ENCODE measurements around the gene REG4.
"Not testable (repeated sequence)": the region's sequence is repeated elsewhere in the genome, so short reads cannot be mapped to it uniquely, and the experiment has no call there.

REG4 gene

DNA sequence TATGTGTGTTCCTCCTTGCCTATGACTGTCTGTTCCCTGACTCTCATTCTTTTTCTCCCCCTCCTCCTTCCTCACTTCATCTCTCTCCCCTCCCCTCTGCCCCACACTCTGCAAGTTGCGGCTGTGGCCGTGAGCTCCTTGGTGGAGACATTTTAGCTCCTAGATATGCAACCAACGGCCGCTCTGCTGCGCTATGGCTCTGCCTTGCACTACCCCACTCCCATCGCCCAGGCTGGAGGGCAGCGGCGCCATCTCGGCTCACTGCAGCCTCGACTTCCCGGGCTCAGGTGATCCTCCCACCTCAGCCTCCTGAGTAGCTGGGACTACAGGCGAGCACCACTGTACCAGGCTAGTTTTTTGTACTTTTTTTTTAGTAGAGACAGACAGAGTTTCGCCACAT lies 5.5 kb downstream of the REG4 start:
- no peak for DNase-seq

- no peak for DNase-seq
Observed at GRCh38 chr1:119805247-119805646, 6.0 kb downstream of the REG4 start.

GRCh38 chr1:119799599-119800177 lies 11.6 kb downstream of the REG4 start:
- DNase-seq = no peak

DNA sequence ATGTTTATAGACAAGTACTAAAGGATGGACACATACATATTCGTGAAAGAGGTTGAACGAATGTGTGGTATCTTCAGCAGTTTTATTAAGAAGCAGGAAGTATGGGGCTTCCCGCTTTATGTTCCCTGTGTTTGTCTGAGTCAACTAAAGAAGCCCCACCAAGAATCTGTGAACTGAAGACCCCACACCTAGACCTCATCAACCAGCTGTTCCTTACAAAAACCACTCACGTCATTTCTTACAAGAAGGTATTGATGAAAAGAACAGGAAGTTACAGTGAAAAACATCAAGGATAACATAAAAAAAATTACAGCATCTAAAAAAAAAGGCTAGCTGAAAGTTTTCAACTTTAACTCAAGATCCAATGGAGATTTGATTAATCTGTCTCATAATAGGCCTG lies 12.3 kb downstream of the REG4 start:
- DNase-seq = no peak

DNA sequence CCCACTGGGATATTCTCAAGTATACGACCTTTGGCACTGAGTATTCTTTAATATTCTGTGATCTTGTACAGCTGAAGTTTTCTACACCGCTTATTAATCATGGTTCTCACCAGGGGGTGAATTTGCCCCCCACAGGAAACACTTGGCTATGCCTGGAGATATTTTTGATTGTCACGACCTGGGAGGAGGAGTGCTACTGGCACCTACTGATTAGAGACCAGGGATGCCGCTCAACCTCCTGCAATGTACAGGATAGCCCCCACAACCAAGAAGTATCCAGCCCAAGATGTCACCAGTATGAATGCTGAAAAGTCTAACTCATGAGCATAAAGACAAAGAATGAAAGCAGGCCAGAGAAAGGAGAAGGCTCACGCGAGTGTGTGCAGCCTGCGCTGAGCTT lies 13.7 kb downstream of the REG4 start:
- DNase-seq = no peak

- DNase-seq = no peak
Observed at GRCh38 chr1:119797162-119797561, 14.1 kb downstream of the REG4 start.

DNA sequence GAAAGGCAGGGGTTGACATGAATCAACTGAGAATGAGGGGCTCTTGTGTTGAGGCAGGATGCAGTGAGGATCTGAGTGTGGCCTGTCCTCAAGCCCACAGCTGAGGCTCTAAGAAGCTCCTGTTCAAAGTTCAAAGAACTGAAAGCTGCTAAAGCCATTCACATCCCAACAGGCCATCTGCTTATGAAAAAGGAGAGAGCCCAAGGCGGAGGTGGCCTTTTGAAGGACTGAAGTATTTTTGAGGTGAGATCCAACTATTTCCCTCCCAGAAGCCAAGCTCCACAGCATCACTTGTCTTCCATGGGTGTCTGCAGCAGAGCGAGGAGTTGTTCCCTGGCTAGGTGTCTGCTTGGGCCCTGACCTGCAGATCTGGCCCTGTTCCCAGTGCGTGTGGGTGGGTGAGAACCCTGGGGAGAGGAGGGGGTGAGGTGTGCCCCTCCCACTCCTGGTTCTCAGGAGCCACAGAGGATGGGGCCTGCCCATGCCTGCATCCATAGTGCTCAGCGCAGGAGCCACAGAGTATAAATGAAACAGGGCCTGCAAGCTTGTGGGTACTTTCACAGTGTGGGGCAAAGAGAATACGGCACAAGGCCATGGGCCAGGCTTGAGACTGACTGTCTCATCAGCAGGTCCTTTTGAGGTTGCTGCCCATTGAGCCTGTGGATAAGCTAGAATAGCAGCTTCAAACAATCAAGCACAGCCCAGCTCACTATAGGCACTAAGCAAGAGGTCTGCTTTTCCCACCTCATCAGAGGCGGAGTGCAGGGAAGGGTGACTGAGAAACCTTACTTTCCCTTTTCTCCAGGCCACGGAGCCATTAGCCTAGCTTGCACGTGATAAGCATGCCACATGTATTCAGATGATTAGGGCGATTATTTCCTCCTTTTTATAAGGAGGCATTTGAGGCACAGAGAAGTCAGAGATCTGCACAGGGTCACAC lies 15.7 kb downstream of the REG4 start:
- DNase-seq = no peak

GRCh38 chr1:119794876-119795240 lies 16.4 kb downstream of the REG4 start:
- no peak for DNase-seq

GRCh38 chr1:119794230-119794875 lies 16.9 kb downstream of the REG4 start:
- no peak for DNase-seq

GRCh38 chr1:119791377-119791776 lies 19.9 kb downstream of the REG4 start:
- DNase-seq = no peak

DNA sequence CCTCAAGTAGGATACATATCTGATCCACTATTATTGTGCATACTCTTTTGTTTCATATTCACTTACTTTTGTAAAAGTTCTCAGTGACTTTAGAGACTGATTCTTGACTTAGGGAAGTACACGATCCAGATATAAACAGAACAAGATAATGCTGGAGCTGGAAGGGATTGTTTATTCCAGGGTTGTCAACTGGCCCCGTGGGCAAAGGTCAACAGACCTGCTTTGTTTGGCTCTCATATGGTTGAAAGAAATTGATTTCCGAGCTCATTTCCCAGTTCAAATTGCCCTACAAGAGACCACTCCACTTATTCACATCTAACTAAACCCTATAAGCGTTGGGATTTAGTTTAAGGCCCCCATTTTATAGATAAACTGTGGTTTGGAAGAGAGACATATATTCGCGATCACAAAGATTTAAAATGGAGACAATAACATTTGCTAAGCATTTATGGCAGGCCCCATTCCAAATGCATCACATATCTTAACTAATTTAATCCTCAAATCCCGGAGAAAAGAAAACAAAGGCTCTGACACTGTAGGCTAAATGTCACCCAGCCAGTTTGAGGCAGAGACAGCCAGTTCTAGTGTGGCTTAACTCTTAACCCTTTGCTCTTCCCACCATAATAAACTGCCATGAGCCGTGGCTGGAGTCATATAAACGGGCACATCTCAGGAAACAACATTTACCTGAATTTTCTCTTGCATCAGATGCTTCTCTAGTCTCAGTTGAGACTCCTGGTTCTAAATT lies 20.6 kb downstream of the REG4 start:
- DNase-seq = no peak

GRCh38 chr1:119787776-119788175 lies 23.5 kb downstream of the REG4 start:
- DNase-seq = no peak

GRCh38 chr1:119786473-119787050 lies 24.7 kb downstream of the REG4 start:
- not testable (repeated sequence) for DNase-seq

DNA sequence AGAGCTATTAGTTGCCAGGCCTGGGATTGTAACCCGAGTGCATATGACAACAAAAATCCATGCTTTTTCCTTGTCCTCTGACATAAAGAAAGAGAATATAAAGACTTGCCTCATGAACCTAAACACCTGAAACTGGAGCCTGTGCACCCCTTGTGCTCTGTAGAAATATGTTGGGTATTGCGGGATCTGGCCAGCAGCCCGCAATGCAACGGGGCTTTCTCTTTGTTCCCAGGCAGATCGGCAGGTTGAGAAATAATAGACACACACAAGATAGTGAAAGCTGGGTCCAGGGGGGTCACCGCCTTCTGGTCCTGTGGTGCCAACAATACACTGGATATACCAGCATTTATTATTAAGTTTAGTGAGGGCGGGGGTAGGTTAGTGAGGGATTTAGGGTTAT lies 25.2 kb downstream of the REG4 start:
- not testable (repeated sequence) for DNase-seq

- DNase-seq = no peak
Observed at GRCh38 chr1:119784191-119784781, 27.0 kb downstream of the REG4 start.

DNA sequence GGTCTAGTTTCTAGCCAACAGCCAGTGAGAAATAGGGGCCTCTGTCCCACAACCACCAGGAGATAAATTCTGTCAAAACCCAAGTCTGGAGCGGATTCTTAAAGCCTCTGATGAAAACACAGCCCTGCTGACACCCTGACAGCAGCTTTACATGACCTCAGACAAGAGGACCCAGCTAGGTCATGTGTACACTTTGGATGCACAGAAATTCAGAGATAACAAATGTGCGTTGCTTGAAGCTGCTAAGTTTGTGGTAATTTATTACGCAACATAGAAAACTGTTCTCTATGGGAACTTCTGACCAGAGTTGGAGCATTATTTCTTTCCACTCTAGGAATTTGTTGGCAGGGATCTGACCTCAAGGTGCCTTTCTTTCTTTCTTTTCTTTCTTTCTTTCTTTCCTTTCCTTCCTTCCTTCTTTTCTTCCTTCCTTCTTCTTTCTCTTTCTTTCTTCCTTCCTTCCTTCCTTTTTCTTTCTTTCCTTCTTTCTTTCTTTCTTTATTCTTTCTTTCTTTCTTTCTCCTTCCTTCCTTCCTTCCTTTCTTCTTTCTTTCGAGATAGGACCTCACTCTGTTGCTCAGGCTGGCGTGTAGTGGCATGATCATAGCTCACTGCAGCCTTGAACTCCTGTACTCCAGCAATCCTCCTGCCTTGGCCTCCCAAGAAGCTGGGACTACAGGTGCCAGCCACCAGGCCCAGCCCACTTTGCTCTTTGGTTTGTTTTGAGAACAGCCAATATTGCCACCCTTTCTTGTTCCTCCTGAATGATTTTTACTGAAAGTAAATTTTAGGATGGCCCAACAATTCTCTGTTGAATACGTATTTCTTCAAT lies 27.7 kb downstream of the REG4 start:
- DNase-seq = no peak

- no peak for DNase-seq
Observed at GRCh38 chr1:119782631-119783325, 28.5 kb downstream of the REG4 start.

- DNase-seq = no peak
Observed at GRCh38 chr1:119781434-119782210, 29.6 kb downstream of the REG4 start.

DNA sequence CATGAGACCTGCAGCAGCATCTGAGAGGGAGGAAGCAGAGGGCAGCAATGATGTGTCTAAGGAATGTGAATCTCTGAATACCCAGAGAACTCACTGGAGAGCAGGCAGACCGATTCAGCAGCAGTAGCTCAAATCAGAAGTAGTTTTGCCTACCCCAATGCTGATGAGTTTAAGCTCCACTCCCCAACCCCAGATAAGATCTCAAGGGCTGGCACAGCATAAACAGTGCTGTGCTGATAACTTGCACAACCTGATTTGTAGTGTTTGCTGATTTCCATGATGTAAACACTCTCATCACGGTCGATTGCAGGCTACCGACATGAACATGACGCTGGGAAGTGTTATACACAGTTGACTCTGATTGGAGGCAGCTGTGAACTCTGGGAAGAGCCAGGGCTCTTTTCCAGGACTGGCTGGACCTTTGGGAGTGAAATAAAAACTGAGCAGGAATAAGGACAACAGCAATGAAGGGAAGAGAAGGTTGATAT lies 31.3 kb downstream of the REG4 start:
- DNase-seq = no peak
